Neural progenitor cell (in vitro differentiated cells): Measurements from ENCODE around the gene TRIM44. TPM values are rescaled to one million over a fixed set of nuclear protein-coding genes. Genes with fewer than 3 reads are reported as not detected.

Experiments used
- DNase-seq: peaks from one replicate; pipeline ENCODE4 v3.0.0-alpha.2; 2016; ENCODE audit warnings: low spot score
- H2AFZ ChIP-seq: fragments of 200-600 bp; sonication (generic); replicated peaks from 2 replicates; pipeline ENCODE4 v1.6.1; 2016; ENCODE audit warnings: antibody characterized with exemption
- H3F3A ChIP-seq: fragments of 200-600 bp; sonication (generic); 2 replicates; pipeline ENCODE4 v1.6.1; 2016; ENCODE audit warnings: antibody characterized with exemption, low read depth
- H3K27ac ChIP-seq: fragments of 200-600 bp; sonication (generic); 2 replicates; pipeline ENCODE4 v1.5.1; 2016; ENCODE audit warnings: mild to moderate bottlenecking
- H3K27me3 ChIP-seq: fragments of 200-600 bp; sonication (generic); 2 replicates; pipeline ENCODE4 v1.6.1; 2016; ENCODE audit warnings: mild to moderate bottlenecking, moderate library complexity
- H3K36me3 ChIP-seq: fragments of 200-600 bp; sonication (generic); 2 replicates; pipeline ENCODE4 v1.5.1; 2016
- H3K4me1 ChIP-seq: fragments of 200-600 bp; sonication (generic); 2 replicates; pipeline ENCODE4 v1.6.1; 2016; ENCODE audit warnings: mixed run types
- H3K4me2 ChIP-seq: fragments of 200-600 bp; sonication (generic); 2 replicates; pipeline ENCODE4 v1.6.1; 2016
- H3K4me3 ChIP-seq: fragments of 200-600 bp; sonication (generic); 2 replicates; pipeline ENCODE4 v1.5.1; 2016
- H3K79me2 ChIP-seq: fragments of 200-600 bp; sonication (generic); 2 replicates; pipeline ENCODE4 v1.6.1; 2016; ENCODE audit warnings: low read depth
- H3K9ac ChIP-seq: fragments of 200-600 bp; sonication (generic); 2 replicates; pipeline ENCODE4 v1.6.1; 2016
- H3K9me3 ChIP-seq: fragments of 200-600 bp; sonication (generic); 2 replicates; pipeline ENCODE4 v1.5.1; 2016; ENCODE audit warnings: low read depth
- H4K20me1 ChIP-seq: fragments of 200-600 bp; sonication (generic); 2 replicates; pipeline ENCODE4 v1.6.1; 2016; ENCODE audit warnings: low read depth
- H3K27ac Mint-ChIP-seq: 3 replicates; pipeline ENCODE4 v1.8.0; 2021; ENCODE audit warnings: mixed read lengths
- H3K27me3 Mint-ChIP-seq: 2 replicates; pipeline ENCODE4 v1.8.0; 2022; ENCODE audit warnings: low read depth, mild to moderate bottlenecking, inconsistent platforms, moderate library complexity, mixed read lengths; ENCODE audit not compliant: insufficient read depth
- H3K36me3 Mint-ChIP-seq: 3 replicates; pipeline ENCODE4 v1.8.0; 2021; ENCODE audit warnings: mixed read lengths
- H3K4me1 Mint-ChIP-seq: 3 replicates; pipeline ENCODE4 v1.8.0; 2021; ENCODE audit warnings: mixed read lengths
- H3K4me3 Mint-ChIP-seq: 3 replicates; pipeline ENCODE4 v1.8.0; 2021; ENCODE audit warnings: mild to moderate bottlenecking, moderate library complexity, mixed read lengths
- H3K9me3 Mint-ChIP-seq: 3 replicates; pipeline ENCODE4 v1.8.0; 2020; ENCODE audit warnings: mixed read lengths
- EZH2 ChIP-seq: fragments of 200-600 bp; sonication (generic); IDR thresholded peaks from 2 replicates; pipeline ENCODE4 v1.6.1; 2017; ENCODE audit warnings: antibody characterized with exemption, mild to moderate bottlenecking, moderate library complexity
- EZH2phosphoT487 ChIP-seq: fragments of 200-600 bp; sonication (generic); IDR thresholded peaks from 2 replicates; pipeline ENCODE4 v1.6.1; 2017; ENCODE audit warnings: antibody characterized with exemption
- total RNA-seq: library from RNA; depleted of rRNA; stranded (reverse); fragments of >200 nt; gene quantifications from 2 replicates; pipeline ENCODE4 v1.2.3, GENCODE V29; 2015; ENCODE audit warnings: low replicate concordance
- TF ChIP-seq, protein P1 (sequence below): fragments of 200-600 bp; sonication (generic); IDR thresholded peaks from 2 replicates; pipeline ENCODE4 v1.5.1; 2017; ENCODE audit warnings: antibody characterized with exemption, mild to moderate bottlenecking

TRIM44 gene
- total RNA-seq, 1 donor from 2014 or later = 44.1 TPM

DNA sequence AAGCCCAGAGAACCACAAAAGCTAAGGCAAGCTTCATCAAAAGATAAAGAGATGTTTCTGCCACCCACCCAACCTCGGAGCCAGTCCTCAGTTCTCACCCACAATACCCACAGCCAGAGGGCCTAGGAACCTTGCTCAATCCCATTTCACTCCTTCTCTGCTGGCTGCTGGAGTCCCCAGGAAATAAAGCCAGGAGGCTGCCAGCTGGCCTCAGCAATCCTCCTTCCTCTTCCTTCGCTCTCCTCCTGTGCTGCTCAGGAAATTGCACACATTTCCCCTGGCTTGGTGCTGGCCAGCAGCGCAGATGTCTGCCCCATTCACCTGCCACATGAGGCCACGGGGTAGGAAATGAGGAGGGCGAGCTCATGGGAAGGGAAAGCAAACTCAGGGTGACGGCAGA lies 189.5 kb downstream of the TRIM44 start:
- peak overlapping the region; percentile 40 for H3K27ac Mint-ChIP-seq
- Histone ChIP-seq H3K27ac (no peak overlapping the region), H3K4me1 (no peaks in the 10 kb centered on the region), H3F3A (no peaks in the 10 kb centered on the region), H3K9ac (no peak overlapping the region), H2AFZ (peak overlapping the region; percentile 94), H3K4me3 (no peak overlapping the region), H3K9me3 (no peaks in the 10 kb centered on the region), H3K36me3 (no peaks in the 10 kb centered on the region), H3K4me2 (no peak overlapping the region), H3K79me2 (no peaks in the 10 kb centered on the region), H4K20me1 (no peaks in the 10 kb centered on the region), H3K27me3 (no peaks in the 10 kb centered on the region)
- peaks cover 7% of the 10 kb centered on the region for H3K27me3 Mint-ChIP-seq
- H3K4me1 Mint-ChIP-seq = peaks cover 18% of the 10 kb centered on the region
- DNase-seq = no peak
- TF ChIP-seq EZH2phosphoT487 (no peak), EZH2 (no peak)
- TF ChIP-seq, protein P1, sequence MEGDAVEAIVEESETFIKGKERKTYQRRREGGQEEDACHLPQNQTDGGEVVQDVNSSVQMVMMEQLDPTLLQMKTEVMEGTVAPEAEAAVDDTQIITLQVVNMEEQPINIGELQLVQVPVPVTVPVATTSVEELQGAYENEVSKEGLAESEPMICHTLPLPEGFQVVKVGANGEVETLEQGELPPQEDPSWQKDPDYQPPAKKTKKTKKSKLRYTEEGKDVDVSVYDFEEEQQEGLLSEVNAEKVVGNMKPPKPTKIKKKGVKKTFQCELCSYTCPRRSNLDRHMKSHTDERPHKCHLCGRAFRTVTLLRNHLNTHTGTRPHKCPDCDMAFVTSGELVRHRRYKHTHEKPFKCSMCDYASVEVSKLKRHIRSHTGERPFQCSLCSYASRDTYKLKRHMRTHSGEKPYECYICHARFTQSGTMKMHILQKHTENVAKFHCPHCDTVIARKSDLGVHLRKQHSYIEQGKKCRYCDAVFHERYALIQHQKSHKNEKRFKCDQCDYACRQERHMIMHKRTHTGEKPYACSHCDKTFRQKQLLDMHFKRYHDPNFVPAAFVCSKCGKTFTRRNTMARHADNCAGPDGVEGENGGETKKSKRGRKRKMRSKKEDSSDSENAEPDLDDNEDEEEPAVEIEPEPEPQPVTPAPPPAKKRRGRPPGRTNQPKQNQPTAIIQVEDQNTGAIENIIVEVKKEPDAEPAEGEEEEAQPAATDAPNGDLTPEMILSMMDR = no peak
- no peaks in the 10 kb centered on the region for H3K36me3 Mint-ChIP-seq
- no peak overlapping the region for H3K4me3 Mint-ChIP-seq
- no peaks in the 10 kb centered on the region for H3K9me3 Mint-ChIP-seq

- TF ChIP-seq EZH2 (no peak), EZH2phosphoT487 (no peak)
- TF ChIP-seq, protein P1 = no peak
- H3K9ac ChIP-seq = no peak overlapping the region
- Mint-ChIP-seq H3K4me3 (no peak overlapping the region), H3K9me3 (no peaks in the 10 kb centered on the region), H3K4me1 (peaks cover 18% of the 10 kb centered on the region), H3K27ac (no peak overlapping the region), H3K36me3 (no peaks in the 10 kb centered on the region), H3K27me3 (peaks cover 5% of the 10 kb centered on the region)
- H3K27ac ChIP-seq = no peak overlapping the region
- H3K27me3 ChIP-seq = no peaks in the 10 kb centered on the region
- H3K4me3 ChIP-seq = no peak overlapping the region
- no peaks in the 10 kb centered on the region for H3K9me3 ChIP-seq
- H3K4me1 ChIP-seq = no peaks in the 10 kb centered on the region
- H3K36me3 ChIP-seq = no peaks in the 10 kb centered on the region
- H3K79me2 ChIP-seq = no peaks in the 10 kb centered on the region
- no peaks in the 10 kb centered on the region for H4K20me1 ChIP-seq
- no peaks in the 10 kb centered on the region for H3F3A ChIP-seq
- no peak overlapping the region for H3K4me2 ChIP-seq
- H2AFZ ChIP-seq = no peak overlapping the region
- no peak for DNase-seq
Measured at GRCh38 chr11:35853971-35854370, 191.4 kb downstream of the TRIM44 start.

DNA sequence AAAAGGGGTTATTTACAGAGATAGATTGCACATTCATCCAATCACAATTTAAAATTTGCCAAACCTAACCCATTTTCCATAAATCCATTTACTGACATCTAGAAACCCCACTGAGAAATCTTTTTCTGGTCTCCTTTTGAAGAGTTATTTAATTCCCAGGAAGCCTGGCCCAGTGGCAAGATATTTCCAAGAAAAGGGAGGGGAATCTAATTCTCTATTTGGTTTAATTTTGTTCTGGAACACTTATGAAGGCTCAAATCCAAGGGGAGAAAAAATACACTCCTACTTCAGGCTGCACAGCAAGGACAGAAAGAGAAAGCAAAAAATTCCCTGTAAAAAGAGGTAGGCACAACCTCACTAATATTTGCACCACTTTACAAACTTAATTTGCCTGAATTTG lies 193.1 kb downstream of the TRIM44 start:
- no peak for TF ChIP-seq EZH2phosphoT487
- no peak for TF ChIP-seq EZH2
- TF ChIP-seq, protein P1 = no peak

More for the DNA sequence above, 193.1 kb downstream of the TRIM44 start:
- DNase-seq = no peak
- no peaks in the 10 kb centered on the region for H3F3A ChIP-seq
- no peaks in the 10 kb centered on the region for H3K4me1 ChIP-seq
- no peak overlapping the region for H2AFZ ChIP-seq
- H3K27me3 Mint-ChIP-seq = peaks cover 5% of the 10 kb centered on the region
- H3K27me3 ChIP-seq = no peaks in the 10 kb centered on the region
- no peaks in the 10 kb centered on the region for H3K36me3 ChIP-seq
- H3K4me1 Mint-ChIP-seq = peaks cover 18% of the 10 kb centered on the region
- no peak overlapping the region for H3K4me3 Mint-ChIP-seq
- no peaks in the 10 kb centered on the region for H3K36me3 Mint-ChIP-seq
- no peaks in the 10 kb centered on the region for H4K20me1 ChIP-seq
- H3K9ac ChIP-seq = no peak overlapping the region
- H3K4me2 ChIP-seq = no peak overlapping the region
- H3K9me3 ChIP-seq = no peaks in the 10 kb centered on the region
- no peak overlapping the region for H3K4me3 ChIP-seq
- H3K9me3 Mint-ChIP-seq = no peaks in the 10 kb centered on the region
- no peaks in the 10 kb centered on the region for H3K79me2 ChIP-seq
- no peak overlapping the region for H3K27ac Mint-ChIP-seq
- no peak overlapping the region for H3K27ac ChIP-seq
